Panc1 (cell line): Measurements from ENCODE around the gene GPR158.

Experiments
- CTCF ChIP-seq: fragments of 450-650 bp; IDR thresholded peaks from 2 replicates; pipeline ENCODE4 v1.5.1; 2017; ENCODE audit warnings: mild to moderate bottlenecking
- POLR2AphosphoS5 ChIP-seq: IDR thresholded peaks from 2 replicates; pipeline ENCODE4 v1.6.1; 2012; ENCODE audit warnings: mild to moderate bottlenecking, low read depth, low read length, moderate library complexity
- SIN3A ChIP-seq: IDR thresholded peaks from 2 replicates; pipeline ENCODE4 v1.6.1; 2012; ENCODE audit warnings: low read depth, mild to moderate bottlenecking, low read length, moderate library complexity, borderline replicate concordance; ENCODE audit not compliant: insufficient read depth

- TF ChIP-seq CTCF, result no peak
- TF ChIP-seq POLR2AphosphoS5, result no peak
- TF ChIP-seq SIN3A, result no peak
Measured at GRCh38 chr10:25547382-25547781, 372.6 kb downstream of the GPR158 start.
